HG03159 (cell line): ENCODE data around the gene TRAP1.
"Not testable (repeated sequence)": the region's sequence is repeated elsewhere in the genome, so short reads cannot be mapped to it uniquely, and the experiment has no call there.

Experiments
- ATAC-seq: cut with Tn5 transposase; IDR thresholded peaks from one replicate; pipeline ENCODE4 v1.9.1; 2021; ENCODE audit warnings: mild to moderate bottlenecking, moderate library complexity; ENCODE audit not compliant: unreplicated experiment

The TRAP1 gene

GRCh38 chr16:3618769-3619141 is 98.6 kb downstream of the TRAP1 start:
- no peak for ATAC-seq

DNA sequence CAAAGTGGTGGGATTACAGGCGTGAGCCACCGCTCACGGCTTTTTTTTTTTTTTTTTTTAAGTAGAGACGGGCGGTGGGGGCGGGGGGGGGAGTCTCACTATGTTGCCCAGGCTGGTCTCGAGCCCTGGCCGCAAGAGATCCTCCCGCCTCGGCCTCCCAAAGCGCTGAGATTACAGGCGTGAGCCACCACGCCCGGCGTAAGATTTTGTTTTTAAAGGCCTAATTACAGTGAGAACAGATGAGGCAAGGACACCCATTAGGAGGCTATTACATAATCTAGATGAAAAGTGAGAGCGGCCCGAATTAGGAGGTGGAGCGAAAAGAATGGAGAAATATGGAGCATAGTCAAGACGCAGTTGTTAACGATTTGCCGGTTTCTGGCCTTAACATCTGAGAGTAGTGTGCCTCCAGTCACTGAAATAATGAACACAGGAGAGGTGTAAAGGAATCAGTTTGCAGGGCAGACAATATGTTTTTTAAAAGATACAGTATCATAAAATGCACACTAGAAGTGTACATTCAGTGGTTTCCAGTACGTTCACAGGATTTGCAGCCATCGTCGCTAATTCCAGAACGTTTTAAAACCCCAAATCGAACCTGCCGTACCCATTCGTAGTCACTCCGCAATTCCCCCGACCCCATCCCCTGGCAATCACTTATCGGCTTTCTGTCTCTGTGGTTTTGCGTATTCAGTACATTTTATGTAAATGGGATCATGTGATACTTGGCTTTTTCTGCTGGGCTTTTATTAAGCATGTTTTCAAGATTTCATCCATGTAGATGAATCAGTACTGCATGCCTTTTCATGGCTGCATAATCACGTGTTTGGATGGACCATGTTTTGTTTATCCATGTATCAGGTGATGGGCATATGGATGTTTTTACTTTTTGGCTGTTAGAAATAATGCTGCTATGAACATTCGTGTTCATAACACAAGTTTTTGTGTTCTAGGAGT is 104.5 kb downstream of the TRAP1 start:
- ATAC-seq: no peak

GRCh38 chr16:3611146-3611975 is 106.0 kb downstream of the TRAP1 start, which contains the start of gene SLX4:
Gene SLX4 (minus strand): TSS chr16:3611606. CDS start chr16:3608964, 2,642 bp downstream.
- peak; percentile 81 for ATAC-seq

GRCh38 chr16:3610698-3611145 is 106.6 kb downstream of the TRAP1 start:
- ATAC-seq: no peak

DNA sequence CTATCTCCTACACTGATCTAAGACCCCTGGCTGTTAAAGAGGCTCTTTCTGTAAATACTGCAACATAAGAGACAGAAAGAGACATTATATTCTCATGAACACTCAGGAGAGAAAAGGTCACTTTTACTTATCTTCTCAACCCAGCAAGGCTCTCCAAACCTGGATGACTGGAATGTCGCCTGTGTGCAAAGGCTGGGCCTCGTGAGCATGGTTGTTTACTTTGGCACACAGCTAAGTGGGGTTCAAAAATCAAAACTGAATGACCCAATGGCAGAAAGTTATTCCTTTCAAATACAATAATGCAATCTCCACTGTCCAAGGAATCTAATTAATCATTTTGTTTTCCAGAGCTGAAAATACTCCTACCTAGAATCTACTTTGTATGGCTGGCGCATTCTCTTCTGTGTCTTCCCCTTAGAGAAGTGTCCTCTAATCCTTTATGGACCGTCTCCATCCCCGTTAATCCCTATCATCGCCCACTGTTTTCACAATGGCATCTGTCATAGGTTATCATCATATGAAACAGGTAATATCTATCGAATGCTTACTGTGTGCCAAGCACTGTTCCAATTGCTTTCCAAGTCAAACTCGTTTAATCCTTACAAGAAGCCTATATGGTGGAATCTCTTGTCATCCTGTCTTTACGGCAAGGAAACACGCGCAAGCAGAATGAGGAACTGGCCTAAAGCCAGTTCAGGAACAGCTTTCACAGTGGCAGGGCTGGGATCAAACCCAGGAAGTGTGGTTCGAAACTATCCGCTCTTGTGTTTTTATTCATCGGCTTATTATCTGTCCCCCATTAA is 107.2 kb downstream of the TRAP1 start:
- no peak for ATAC-seq

GRCh38 chr16:3608976-3609375 is 108.3 kb downstream of the TRAP1 start:
- not testable (repeated sequence) for ATAC-seq

DNA sequence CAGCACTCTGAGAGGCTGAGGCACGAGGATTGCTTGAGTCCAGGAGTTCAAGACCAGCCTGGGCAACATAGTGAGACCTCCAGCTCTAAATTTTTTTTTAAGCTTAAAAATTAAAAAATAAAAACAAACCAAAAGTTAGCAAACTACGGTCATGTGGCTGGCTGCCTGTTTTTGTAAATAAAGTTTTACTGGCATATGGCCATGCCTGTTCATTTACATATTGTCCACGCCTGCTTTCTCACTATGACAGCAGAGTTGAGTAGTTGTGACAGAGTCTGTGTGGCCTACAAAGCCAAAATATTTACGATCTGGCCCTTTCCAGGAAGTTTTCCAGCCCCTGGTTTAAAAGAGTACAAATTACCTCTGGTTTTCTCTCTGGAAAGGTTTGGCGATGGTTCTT is 109.3 kb downstream of the TRAP1 start:
- no peak for ATAC-seq
